CD4-positive, alpha-beta T cell treated with Interleukin-17A for 1 hour (primary cell): ENCODE data around the gene OR1N2.
"Not testable (repeated sequence)": the region's sequence is repeated elsewhere in the genome, so short reads cannot be mapped to it uniquely, and the experiment has no call there.

ENCODE experiments used
- DNase-seq: peaks from one replicate; pipeline ENCODE4 v3.0.0-alpha.2; 2020

The OR1N2 gene, protein sequence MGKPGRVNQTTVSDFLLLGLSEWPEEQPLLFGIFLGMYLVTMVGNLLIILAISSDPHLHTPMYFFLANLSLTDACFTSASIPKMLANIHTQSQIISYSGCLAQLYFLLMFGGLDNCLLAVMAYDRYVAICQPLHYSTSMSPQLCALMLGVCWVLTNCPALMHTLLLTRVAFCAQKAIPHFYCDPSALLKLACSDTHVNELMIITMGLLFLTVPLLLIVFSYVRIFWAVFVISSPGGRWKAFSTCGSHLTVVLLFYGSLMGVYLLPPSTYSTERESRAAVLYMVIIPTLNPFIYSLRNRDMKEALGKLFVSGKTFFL

DNA sequence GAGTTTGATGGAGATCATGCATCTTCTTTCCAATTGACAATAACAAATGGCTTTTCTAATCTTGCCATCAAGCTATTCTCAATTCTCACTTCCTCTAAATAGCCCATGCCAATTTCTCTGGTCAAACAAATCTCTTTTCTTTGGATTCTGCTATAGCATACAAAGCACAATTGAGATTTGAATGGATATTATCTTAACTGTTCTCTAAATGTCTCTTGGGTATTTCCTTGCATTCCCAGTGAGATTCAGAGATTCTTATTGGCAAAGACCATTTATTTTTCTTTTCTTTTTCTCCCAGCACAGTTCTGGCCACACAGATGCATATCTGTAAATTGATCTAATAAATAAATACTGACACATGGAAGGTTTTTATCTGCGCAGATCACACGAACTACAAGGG, at the start of gene OR1N2:
Gene OR1N2 (plus strand): TSS at position 301 of the 400 bp plus-strand sequence. CDS start 100 bp downstream, outside the sequence.
- no peak for DNase-seq

DNA sequence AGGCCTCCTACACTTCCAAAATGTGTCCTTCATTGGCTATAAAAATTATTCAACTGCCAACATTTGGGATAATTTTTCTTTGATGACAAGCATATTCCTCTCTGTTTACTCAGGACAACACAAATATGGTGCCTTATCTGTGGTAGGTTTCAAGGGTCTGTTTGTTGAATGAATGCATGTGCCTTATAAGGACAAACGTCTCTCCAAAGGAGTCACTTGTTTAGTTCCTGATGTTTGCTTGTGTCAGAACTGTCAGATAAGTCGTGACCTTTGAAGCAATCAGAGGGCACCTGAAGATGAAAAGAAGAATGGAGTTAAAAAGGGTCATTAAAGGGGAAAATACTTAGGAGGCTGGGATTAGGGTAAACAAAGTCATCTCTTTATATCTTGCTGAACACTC, 45.9 kb upstream of the OR1N2 start:
- no peak for DNase-seq

DNA sequence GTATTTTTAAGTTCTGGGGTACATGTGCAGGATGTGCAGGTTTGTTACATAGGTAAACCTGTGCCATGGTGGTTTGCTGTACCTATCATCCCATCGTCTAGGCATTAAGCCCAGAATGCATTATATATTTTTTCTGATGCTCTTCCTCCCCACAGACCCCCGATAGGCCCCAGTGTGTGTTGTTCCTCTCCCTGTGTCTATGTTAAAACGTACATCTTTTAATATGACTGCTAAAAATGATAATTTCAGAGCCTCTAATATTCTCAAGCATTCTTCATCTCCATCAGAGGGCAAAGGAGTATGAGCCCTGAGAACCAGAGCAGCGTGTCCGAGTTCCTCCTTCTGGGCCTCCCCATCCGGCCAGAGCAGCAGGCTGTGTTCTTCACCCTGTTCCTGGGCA, 42.4 kb upstream of the OR1N2 start, which contains the start of gene OR1J2:
Gene OR1J2 (plus strand): TSS at position 301 of the 400 bp plus-strand sequence. CDS start 0 bp downstream, at position 301.
- no peak for DNase-seq

DNA sequence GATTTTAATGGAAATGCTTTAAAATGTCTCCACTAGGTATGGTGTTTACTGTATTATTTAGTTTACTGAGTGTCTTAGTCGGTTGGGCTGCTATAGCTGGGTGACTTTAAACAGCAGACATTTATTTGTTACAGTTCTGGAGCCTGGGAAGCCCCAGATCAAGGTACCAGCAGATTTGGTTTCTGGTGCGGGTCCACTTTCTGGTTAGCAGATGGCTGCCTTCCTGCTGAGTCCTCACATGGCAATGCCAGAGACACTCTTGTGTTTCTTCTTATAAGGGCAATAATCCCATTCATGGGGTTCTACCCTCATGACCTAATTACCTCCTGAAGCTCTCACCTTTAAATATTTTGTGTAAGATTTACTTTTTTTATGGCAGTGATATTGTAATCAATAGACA, 34.7 kb upstream of the OR1N2 start:
- DNase-seq: no peak

DNA sequence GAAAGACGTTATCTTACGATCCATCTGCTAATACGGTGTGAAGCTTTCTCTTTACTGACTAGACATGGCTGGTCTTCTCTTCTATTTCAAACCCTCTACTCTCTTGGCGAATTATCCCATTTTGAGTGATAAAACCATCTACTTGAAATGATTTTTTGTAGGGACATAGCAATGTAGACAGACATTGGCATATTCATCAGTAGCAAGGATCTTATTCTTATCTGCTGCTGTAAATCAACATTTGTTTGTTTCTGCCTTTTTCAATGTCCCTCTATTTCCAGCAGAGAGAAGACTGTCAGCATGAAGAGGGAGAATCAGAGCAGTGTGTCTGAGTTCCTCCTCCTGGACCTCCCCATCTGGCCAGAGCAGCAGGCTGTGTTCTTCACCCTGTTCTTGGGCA, 34.1 kb upstream of the OR1N2 start, which contains the start of gene OR1J4:
Gene OR1J4 (plus strand): TSS at position 301 of the 400 bp plus-strand sequence. CDS start 0 bp downstream, at position 301.
- no peak for DNase-seq

DNA sequence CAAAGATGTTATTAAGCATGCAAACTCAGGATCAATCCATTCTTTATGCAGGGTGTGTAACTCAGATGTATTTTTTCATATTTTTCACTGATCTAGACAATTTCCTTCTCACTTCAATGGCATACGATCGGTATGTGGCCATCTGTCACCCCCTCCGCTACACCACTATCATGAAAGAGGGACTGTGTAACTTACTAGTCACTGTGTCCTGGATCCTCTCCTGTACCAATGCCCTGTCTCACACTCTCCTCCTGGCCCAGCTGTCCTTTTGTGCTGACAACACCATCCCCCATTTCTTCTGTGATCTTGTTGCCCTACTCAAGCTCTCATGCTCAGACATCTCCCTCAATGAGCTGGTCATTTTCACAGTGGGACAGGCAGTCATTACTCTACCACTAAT, 33.5 kb upstream of the OR1N2 start:
- DNase-seq: no peak

DNA sequence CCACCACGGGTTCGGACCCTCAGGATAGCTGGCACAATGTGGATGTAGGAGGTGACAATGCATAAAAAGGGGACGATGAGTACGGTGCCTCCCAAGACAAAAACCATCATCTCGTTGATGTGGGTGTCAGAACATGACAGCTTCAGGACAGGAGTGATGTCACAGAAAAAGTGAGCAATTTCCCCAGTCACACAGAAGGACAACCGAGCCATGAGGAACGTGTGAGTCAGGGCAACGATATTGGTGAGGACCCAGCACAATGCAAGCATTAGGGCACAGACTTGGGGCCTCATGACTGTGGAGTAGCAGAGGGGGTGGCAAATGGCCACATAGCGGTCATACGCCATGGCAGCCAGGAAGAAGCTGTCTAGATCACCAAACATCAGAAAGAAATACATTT, 26.3 kb upstream of the OR1N2 start:
- DNase-seq: no peak

DNA sequence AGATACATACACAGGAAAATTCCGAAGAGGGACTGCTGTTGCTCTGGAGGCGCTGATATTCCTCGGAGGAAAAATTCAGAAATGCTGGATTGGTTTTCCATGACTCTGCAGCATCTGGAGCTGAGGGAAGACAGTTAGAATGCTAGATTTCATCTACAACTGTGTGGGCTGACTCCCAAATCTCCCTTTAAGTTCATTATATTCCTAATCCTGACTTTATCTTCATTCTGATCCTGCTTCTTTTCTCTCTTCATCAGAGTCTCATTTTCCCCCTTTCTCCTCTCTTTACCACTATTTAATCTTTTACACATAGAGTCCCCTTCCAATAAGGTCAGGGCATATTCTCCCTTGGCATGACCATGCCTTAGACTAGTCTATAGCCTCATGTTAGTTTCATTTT, 25.7 kb upstream of the OR1N2 start, which contains the start of gene OR1N1:
Gene OR1N1 (minus strand): TSS at position 101 of the 400 bp plus-strand sequence. CDS start 0 bp downstream, at position 101.
- no peak for DNase-seq

DNA sequence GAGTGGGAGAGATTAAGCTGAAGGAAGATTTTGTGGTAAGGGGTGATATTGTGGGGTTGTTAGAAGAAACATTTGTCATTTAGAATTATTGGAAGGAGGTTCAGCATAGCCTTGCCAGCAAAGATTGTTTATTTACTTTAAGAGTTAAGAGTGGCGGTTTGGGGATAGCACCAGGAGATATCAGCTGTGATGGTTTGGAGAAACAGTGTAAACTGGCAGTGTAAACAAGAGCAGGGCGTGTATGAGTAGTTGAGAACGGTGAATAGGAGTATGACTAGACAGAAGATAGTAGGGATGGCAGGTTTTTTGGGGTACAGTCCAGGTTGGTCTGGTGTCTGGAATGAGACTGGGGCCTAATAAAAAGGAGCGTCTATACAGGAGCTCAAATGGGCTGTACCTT, 21.8 kb upstream of the OR1N2 start:
- not testable (repeated sequence) for DNase-seq

DNA sequence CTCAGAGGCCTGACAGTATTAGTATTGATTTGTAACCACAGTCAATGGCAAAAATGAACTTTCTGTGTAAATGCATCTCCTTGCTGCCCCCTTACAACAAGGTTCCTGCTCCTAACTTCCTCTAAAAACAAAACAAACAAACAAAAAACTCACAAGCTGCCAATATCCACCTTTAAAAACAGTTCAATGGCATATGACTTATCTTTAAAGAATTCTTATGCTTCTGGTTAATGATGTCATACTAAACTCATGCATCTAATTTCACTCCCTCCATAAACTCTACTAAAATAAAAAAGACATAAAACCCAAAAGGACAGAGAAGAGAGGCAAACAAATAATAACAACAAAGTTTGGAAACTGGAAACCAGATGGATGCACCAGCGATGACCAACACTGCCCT, 16.8 kb upstream of the OR1N2 start:
- DNase-seq: no peak

DNA sequence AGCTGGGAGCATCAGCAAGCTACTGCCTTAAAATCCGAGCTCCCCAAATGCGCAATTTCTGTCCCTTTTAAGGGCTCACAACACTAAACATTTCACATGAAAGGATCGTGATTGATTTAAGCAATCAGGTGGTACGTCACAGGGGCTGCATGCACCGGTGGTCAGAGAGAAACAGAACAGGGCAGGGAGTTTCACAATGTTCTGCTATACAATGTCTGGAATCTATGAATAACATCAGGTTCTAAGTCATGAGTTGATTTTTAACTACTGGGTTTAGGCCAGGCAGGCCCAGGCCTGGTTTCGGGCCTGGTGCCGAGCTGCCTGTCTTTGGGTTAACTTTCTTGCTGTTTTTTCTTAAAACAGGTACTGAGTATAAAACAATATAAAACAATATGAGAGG, 15.8 kb upstream of the OR1N2 start:
- DNase-seq: not testable (repeated sequence)

DNA sequence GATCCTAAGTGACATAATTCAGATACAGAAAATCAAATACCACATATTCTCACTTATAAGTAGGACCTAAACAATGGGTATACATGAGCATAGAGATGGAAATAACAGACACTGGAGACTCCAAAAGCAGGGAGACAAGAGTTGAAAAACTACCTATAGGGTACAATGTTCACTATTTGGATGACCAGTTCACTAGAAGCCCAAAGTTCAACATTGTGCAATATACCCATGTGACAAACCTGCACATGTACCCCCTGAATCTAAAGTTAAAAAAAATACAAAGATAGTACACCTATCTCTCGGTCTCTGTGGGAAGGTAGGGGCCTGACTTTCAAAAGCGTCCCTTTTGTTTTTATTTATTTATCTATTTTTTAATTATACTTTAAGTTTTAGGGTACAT, 14.2 kb upstream of the OR1N2 start:
- DNase-seq: no peak

DNA sequence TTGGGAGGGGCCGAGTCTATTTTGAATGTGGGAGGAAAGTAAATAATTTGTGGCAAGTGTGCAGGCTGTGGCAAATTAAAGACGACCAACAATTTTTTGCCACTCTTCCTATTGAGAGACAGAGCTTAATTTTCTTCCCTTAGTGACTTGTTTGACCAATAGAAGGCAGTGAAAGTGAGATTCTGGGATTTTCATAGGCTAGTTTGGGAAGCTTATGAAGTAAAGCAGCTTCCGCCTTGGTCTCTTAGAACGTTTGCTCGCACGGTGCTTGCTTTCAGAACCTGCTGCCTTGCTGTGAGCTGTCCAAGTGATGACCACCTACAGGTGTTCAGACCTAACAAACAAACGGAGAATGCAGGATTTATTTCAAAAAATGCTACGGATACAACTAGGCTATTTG, 6.7 kb upstream of the OR1N2 start:
- no peak for DNase-seq

DNA sequence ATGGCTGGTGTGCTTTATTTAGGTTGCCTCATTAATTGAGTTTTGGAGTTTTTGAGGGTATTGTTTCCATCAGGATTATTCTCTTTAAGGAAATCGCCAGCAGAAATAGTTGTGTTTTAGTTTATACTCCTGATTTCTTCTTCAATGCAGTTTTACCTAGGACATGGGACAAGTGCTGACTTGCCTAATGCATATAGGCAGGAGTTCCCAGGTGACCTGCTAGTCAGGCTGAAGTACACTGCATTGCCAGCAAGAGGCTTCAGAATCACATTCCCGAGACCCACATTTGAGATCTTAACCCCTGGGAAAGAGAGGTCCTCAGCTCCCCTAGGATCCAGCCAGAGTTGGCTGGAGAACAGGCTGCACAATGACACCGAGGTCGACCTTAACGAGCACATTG, 1.5 kb upstream of the OR1N2 start:
- DNase-seq: no peak

DNA sequence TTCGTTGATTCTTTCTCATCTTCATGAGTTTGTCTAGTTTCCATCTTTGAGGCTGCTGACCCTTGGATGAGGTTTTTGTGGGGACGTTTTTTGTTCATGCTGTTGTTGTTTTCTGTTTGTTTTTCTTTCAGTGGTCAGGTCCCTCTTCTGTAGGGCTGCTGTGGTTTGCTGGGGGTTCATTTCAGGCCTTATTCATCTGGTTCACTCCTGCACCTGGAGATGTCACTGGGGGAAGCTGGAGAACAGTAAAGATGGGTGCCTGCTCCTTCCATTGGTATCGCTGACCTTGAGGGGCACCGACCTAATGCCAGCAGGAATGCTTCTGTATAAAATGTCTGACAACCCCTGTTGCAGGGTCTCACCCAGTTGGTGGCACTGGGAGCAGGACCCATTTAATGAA, 8.5 kb downstream of the OR1N2 start:
- no peak for DNase-seq

DNA sequence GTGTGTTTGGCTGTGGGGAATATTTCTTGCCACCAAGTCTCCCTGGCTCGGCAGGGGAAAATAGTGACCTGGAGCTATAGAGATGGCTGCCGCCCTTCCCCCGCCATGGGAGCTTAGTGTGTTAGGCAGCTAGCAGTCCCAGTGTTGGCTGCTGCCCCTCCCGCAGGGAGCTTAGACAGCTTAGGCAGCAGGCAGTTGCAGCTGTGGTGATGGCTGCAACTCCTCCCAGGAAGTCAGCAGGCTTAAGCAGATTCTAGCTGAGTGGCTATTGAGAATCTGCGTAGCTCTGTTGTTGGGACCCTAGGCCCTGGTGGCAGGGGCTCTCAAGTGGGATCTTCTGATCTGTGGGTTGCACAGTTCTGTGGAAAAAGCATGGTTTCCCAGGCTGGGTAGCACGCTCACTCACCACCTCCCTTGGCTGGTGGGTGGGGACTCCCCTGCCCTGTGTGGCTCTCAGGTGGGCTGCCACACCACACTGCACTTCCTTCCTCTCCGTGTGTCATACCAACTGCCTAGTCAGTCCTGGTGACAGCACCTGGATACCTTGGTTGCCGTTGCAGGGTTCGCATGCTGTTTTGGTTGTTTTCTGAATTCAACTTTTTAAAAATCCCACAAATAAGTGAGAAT, 9.3 kb downstream of the OR1N2 start:
- DNase-seq: no peak

DNA sequence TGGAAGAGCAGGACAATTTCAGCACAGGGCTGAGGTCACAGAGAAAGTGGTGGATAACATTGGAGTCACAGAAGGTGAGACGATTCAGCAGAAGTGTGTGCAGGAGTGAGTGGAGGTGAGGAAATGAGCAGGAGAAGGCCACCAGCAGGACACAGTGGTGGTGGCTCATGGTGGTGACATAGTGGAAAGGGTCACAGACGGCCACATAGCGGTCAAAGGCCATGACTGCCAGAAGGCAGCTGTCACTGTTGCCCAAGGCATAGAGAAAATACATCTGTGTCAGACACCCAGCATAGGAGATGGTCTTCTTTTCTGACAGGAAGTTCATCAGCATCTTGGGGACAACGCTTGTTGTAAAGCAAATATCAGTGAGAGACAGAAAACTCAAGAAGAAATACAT, 15.0 kb downstream of the OR1N2 start:
- no peak for DNase-seq

DNA sequence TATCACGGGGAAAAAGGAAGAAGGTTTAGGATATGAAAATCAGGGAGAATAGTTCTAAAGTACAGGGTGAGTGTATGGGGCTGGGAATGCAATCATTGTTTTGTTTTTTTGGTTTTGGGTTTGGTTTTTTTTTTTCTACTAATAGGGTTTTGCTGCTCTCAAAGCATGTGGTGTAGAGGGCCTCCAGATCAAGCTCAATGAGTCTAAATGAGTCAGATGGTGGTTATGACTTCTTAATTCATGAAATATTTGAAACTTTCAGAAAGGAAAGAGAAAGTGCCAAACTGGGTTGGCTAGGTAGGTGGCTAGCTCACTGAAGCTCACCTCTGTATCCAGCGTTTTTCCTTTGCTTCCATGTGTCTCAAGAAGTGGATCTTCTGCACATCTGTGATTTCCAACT, 19.5 kb downstream of the OR1N2 start:
- DNase-seq: no peak

DNA sequence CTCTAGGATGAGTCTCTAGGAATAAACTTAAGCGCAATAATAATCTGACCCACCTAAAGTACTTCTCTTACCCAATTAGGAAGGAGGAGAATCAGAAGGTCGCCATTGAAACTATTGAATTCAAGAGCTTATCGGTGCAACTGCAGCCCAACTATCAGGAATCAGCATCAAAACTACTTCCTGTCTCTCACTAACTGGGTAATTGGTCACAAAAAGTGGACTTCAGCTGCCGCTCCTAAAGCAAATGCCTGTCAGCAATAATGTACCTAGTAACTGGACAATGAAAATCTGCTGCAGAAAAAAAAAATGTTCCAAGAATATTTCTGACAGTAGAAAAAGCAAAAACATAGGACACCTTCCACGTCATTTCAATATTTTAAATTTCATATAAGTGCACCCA, 27.0 kb downstream of the OR1N2 start:
- DNase-seq: no peak

DNA sequence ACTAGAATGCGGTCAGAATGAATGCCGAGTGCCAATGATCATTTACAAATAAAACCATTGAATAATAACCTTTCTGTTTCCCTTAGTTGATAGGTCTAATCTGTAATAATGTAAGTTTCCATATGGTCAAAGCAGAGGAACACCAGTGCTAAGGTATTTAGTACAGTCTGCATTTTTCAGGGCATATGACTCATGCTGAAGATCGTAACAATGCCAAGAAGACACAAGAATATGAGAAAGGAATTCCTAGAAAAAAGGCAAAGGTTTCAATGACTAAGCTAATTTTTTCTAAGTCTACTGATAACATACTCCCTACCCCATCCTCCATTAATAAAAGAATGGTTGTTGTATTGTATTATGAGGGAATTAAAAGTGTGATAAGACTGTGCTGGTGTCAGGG, 27.4 kb downstream of the OR1N2 start:
- DNase-seq: no peak

DNA sequence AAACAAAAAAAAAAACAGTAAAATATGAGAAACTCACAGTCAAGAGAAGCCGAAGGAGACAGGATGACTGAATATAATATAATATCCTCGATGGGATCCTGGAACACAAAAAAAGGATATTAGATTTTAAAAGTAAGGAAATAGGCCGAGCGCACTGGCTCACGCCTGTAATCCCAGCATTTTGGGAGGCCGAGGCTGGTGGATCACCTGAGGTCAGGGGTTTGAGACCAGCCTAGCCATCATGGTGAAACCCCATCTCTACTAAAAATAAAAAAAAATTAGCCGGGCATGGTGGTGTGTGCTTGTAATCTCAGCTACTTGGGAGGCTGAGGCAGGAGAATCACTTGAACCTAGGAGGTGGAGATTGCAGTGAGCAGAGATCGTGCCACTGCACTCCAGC, 30.4 kb downstream of the OR1N2 start, which contains the start of gene OR1L8:
Gene OR1L8 (minus strand): TSS at position 101 of the 400 bp plus-strand sequence. CDS start 14,907 bp downstream, outside the sequence.
- DNase-seq: not testable (repeated sequence)
